BE2C (cell line): ENCODE results near the gene CSNK1G2.

Experiments used
- DNase-seq: peaks from one replicate; pipeline ENCODE4 v3.0.0-alpha.2; 2020
- H3K27me3 ChIP-seq: fragments of 250-450 bp; sonication (Bioruptor Pico); 2 replicates; pipeline ENCODE4 v1.5.1; 2020; ENCODE audit warnings: mild to moderate bottlenecking
- H3K36me3 ChIP-seq: fragments of 250-450 bp; sonication (Bioruptor Pico); 2 replicates; pipeline ENCODE4 v1.5.1; 2020; ENCODE audit warnings: mild to moderate bottlenecking
- H3K4me1 ChIP-seq: fragments of 250-450 bp; sonication (Bioruptor Pico); 2 replicates; pipeline ENCODE4 v1.5.1; 2020
- H3K4me3 ChIP-seq: 2 replicates; pipeline ENCODE4 v1.5.1; 2011; ENCODE audit warnings: low read depth, low read length
- H3K9me3 ChIP-seq: fragments of 250-450 bp; sonication (Bioruptor Pico); 2 replicates; pipeline ENCODE4 v1.5.1; 2020
- CTCF ChIP-seq: IDR thresholded peaks from 2 replicates; pipeline ENCODE4 v1.5.1; 2012; ENCODE audit warnings: mild to moderate bottlenecking, low read depth, low read length

CSNK1G2 gene

GRCh38 chr19:1936916-1937610, 3.9 kb upstream of the CSNK1G2 start:
- DNase-seq = no peak
- TF ChIP-seq CTCF = no peak
- Histone ChIP-seq H3K4me3 (no peak overlapping the region), H3K9me3 (no peaks in the 10 kb centered on the region), H3K27me3 (no peaks in the 10 kb centered on the region), H3K4me1 (no peaks in the 10 kb centered on the region), H3K36me3 (no peaks in the 10 kb centered on the region)

GRCh38 chr19:1938071-1938470, 2.9 kb upstream of the CSNK1G2 start:
- Histone ChIP-seq H3K4me3 (no peak overlapping the region), H3K4me1 (no peaks in the 10 kb centered on the region), H3K9me3 (no peaks in the 10 kb centered on the region), H3K27me3 (no peaks in the 10 kb centered on the region), H3K36me3 (no peaks in the 10 kb centered on the region)
- TF ChIP-seq CTCF = no peak
- DNase-seq = no peak

GRCh38 chr19:1942078-1942933, 1.3 kb downstream of the CSNK1G2 start:
- TF ChIP-seq CTCF = no peak
- H3K27me3 ChIP-seq = no peaks in the 10 kb centered on the region
- no peaks in the 10 kb centered on the region for H3K9me3 ChIP-seq
- DNase-seq = peak; percentile 82
- H3K4me1 ChIP-seq = 0 out of 2 replicates have a peak, but pooled peaks cover 2% of the 10 kb centered on the region
- peak overlapping the region; percentile 90 for H3K4me3 ChIP-seq
- peaks cover 5% of the 10 kb centered on the region; the same call in 1 of the 2 replicates for H3K36me3 ChIP-seq

- H3K4me3 ChIP-seq = peak overlapping the region; percentile 90
- H3K4me1 ChIP-seq = 0 out of 2 replicates have a peak, but pooled peaks cover 2% of the 10 kb centered on the region
- DNase-seq = no peak
- H3K27me3 ChIP-seq = no peaks in the 10 kb centered on the region
- no peak for TF ChIP-seq CTCF
- H3K9me3 ChIP-seq = no peaks in the 10 kb centered on the region
- H3K36me3 ChIP-seq = peaks cover 5% of the 10 kb centered on the region; the same call in 1 of the 2 replicates
These were observed 2.1 kb downstream of the CSNK1G2 start for GRCh38 chr19:1942934-1943555.

- DNase-seq = no peak
- Histone ChIP-seq H3K36me3 (peaks cover 5% of the 10 kb centered on the region; the same call in 1 of the 2 replicates), H3K9me3 (no peaks in the 10 kb centered on the region), H3K27me3 (no peaks in the 10 kb centered on the region), H3K4me3 (no peak overlapping the region), H3K4me1 (0 out of 2 replicates have a peak, but pooled peaks cover 2% of the 10 kb centered on the region)
- no peak for TF ChIP-seq CTCF
These were observed 2.7 kb downstream of the CSNK1G2 start for GRCh38 chr19:1943661-1944087.
